ENCODE results near the gene SH3TC1.

DNA sequence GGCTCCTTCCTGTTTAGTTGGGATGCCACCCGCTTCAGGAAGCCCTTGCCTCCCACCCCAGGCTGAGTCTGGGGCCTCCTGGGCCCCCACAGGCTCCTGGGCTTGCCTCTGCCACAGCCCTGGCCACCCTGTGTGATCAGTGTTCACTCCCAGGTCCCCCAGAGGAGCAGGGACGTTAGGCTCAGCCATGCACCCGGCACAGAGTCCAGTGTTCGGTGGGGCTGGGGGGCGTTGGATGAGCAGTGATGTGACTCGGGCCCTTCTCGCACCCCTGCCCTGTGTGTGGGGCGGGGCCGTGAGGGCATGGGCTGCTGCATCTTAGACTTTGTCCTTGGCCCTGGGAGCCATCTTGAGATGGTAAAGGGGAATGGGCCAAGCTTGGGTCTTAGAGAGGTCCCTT, 40.6 kb downstream of the SH3TC1 start:
- no peak for TF ChIP-seq POLR2A (IDR thresholded peaks at IDR 0.05; ENCODE audit: extremely low read depth, insufficient read length)
- TF ChIP-seq, protein P1, sequence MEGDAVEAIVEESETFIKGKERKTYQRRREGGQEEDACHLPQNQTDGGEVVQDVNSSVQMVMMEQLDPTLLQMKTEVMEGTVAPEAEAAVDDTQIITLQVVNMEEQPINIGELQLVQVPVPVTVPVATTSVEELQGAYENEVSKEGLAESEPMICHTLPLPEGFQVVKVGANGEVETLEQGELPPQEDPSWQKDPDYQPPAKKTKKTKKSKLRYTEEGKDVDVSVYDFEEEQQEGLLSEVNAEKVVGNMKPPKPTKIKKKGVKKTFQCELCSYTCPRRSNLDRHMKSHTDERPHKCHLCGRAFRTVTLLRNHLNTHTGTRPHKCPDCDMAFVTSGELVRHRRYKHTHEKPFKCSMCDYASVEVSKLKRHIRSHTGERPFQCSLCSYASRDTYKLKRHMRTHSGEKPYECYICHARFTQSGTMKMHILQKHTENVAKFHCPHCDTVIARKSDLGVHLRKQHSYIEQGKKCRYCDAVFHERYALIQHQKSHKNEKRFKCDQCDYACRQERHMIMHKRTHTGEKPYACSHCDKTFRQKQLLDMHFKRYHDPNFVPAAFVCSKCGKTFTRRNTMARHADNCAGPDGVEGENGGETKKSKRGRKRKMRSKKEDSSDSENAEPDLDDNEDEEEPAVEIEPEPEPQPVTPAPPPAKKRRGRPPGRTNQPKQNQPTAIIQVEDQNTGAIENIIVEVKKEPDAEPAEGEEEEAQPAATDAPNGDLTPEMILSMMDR (IDR thresholded peaks at IDR 0.05; ENCODE audit: low read depth, low read length), result no peak
- TF ChIP-seq MAX (IDR thresholded peaks at IDR 0.05; ENCODE audit: low read depth, low read length), result no peak
- TF ChIP-seq MYC (IDR thresholded peaks at IDR 0.05; ENCODE audit: low read depth, low read length), result no peak
